Activated T-cell treated with anti-CD3 and anti-CD28 coated beads, Interleukin-2, amount 50 U/mL, for 24 hours (primary cell): ENCODE measurements around the gene COX5B.
A peak's percentile ranks its signal among the peaks of the same experiment; 100 is the strongest.
"Not testable (repeated sequence)": the region's sequence is repeated elsewhere in the genome, so short reads cannot be mapped to it uniquely, and the experiment has no call there.

ENCODE experiments used
- DNase-seq: peaks from one replicate; pipeline ENCODE4 v3.0.0-alpha.2; 2020
- H3K27ac Mint-ChIP-seq: 2 replicates; pipeline ENCODE4 v1.8.0; 2020; ENCODE audit warnings: mild to moderate bottlenecking, mixed read lengths
- H3K27me3 Mint-ChIP-seq: 2 replicates; pipeline ENCODE4 v1.8.0; 2020; ENCODE audit warnings: mixed read lengths
- H3K36me3 Mint-ChIP-seq: 2 replicates; pipeline ENCODE4 v1.8.0; 2020; ENCODE audit warnings: low read depth, mixed read lengths
- H3K4me1 Mint-ChIP-seq: 2 replicates; pipeline ENCODE4 v1.8.0; 2020; ENCODE audit warnings: low read depth, mixed read lengths
- H3K4me3 Mint-ChIP-seq: 2 replicates; pipeline ENCODE4 v1.8.0; 2020; ENCODE audit warnings: mild to moderate bottlenecking, moderate library complexity, mixed read lengths
- H3K9me3 Mint-ChIP-seq: 2 replicates; pipeline ENCODE4 v1.8.0; 2020; ENCODE audit warnings: mixed read lengths

COX5B gene

DNA sequence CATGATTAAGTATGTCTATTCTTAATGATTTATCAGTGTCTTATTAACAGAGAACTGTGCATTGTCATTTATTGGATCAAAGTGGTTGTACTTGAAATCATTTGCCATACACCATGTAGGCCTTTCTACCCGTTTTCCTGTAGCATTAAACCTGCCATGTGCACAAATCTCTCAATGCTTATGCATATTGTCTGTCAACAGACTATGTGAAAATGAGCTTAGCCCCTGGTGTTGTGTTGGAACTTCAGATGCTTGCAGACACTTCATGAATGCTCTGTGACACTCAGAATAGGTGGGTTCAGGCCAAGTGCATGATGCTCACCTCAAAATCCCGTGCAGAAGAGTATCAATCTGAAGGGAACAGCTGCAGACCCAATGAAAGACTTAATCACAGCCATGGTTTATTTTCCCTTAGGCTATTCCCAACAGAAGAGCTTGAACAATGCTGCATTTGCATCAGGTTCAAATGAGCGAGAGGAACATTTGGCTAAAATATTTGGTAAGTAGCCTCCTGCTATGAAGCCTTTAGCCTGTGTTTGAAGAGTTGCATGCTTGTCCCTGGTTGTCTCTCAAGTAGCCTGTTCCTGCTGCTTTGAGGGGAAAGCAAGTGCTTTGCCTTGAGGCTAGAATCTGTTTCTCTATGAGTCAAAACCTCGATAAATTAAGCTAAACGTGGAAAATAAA is 29.7 kb downstream of the COX5B start:
- Mint-ChIP-seq H3K27me3 (no peaks in the 10 kb centered on the region), H3K4me1 (peaks cover 42% of the 10 kb centered on the region), H3K4me3 (no peak overlapping the region), H3K27ac (no peak overlapping the region), H3K9me3 (no peaks in the 10 kb centered on the region), H3K36me3 (peaks cover 3% of the 10 kb centered on the region)
- no peak for DNase-seq

DNA sequence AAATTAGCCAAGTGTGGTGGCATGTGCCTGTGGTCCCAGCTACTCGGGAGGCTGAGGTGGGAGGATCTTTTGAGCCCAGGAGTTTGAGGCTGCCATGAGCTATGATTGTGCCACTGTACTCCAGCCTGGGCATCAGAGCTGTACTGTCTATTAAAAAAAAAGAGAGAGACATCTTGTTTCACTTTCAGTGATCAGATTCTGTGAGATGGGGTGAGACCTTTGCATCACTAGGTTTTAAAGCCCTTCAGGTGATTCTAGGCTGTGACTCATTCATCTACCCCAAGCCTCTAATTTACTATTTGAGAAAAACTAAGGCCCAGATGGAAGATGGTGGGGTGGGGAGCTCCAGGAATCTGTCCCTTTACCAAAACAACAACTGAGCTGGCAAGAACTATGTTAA is 30.8 kb downstream of the COX5B start:
- H3K4me3 Mint-ChIP-seq: no peak overlapping the region
- DNase-seq: no peak

DNA sequence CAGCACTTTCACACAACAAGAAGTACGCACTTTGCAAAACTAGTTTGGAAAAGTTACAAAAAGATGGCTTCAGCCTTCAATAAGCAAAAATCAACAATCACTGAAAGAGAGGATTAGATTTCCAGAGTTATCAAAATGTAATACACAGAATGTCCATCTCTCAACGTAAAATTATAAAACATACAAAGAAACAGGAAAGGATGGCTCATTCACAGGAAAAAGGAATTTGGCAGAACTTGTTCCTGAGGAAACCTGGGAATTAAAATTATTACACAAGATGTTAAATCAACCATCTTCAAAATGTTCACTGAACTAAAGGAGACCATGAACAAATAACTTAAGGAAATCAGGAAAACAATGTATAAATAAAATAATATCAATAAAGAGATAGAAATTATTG is 31.6 kb downstream of the COX5B start:
- Mint-ChIP-seq H3K27ac (no peak overlapping the region), H3K9me3 (no peaks in the 10 kb centered on the region), H3K4me3 (no peak overlapping the region), H3K36me3 (no peaks in the 10 kb centered on the region), H3K27me3 (no peaks in the 10 kb centered on the region), H3K4me1 (peaks cover 42% of the 10 kb centered on the region)
- DNase-seq: no peak

More for the DNA sequence above, 30.8 kb downstream of the COX5B start:
- Mint-ChIP-seq H3K36me3 (peaks cover 1% of the 10 kb centered on the region), H3K27ac (no peak overlapping the region), H3K9me3 (no peaks in the 10 kb centered on the region), H3K4me1 (peaks cover 42% of the 10 kb centered on the region), H3K27me3 (no peaks in the 10 kb centered on the region)

DNA sequence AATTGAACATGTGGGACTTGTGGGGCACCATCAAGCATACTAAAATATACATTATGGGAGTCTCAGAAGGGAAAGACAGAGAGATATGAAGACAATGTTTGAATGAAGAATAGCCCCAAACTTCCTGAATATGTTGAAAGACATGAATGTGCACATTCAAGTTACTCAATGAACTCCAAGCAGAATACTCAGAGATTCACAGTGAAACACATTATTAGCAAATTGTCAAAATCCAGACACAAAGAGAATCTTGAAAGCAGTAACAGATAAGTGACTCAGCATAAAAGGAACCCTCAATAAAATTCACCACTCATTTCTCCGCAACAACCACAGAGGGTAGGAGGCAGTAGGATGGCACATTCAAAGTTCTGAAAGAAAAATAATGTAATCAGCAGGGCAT is 32.4 kb downstream of the COX5B start:
- Mint-ChIP-seq H3K27me3 (no peaks in the 10 kb centered on the region), H3K36me3 (no peaks in the 10 kb centered on the region), H3K9me3 (no peaks in the 10 kb centered on the region), H3K4me1 (peaks cover 36% of the 10 kb centered on the region), H3K4me3 (no peak overlapping the region), H3K27ac (no peak overlapping the region)
- no peak for DNase-seq

DNA sequence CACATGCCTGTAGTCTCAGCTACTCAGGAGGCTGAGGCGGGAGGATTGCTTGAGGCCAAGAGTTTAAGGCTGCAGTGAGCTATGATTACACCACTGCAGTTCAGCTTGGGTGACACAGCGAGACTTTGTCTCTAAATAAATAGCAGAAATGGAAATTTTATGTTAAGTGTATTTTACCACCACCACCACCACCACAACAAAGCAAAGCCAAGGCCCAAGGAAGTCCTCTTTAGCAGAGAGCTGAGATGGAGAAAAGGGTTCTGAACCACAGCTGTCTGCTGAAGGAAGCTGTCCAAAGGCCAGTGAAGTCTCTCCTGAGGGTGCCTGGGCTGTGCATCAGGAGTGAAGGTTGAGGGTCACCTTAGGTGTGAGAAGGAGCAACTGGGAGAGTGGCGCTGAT is 41.4 kb downstream of the COX5B start:
- H3K4me3 Mint-ChIP-seq, H3K36me3 Mint-ChIP-seq, DNase-seq, H3K27ac Mint-ChIP-seq, H3K27me3 Mint-ChIP-seq, H3K9me3 Mint-ChIP-seq: not testable (repeated sequence)
- H3K4me1 Mint-ChIP-seq: peaks cover 19% of the 10 kb centered on the region

DNA sequence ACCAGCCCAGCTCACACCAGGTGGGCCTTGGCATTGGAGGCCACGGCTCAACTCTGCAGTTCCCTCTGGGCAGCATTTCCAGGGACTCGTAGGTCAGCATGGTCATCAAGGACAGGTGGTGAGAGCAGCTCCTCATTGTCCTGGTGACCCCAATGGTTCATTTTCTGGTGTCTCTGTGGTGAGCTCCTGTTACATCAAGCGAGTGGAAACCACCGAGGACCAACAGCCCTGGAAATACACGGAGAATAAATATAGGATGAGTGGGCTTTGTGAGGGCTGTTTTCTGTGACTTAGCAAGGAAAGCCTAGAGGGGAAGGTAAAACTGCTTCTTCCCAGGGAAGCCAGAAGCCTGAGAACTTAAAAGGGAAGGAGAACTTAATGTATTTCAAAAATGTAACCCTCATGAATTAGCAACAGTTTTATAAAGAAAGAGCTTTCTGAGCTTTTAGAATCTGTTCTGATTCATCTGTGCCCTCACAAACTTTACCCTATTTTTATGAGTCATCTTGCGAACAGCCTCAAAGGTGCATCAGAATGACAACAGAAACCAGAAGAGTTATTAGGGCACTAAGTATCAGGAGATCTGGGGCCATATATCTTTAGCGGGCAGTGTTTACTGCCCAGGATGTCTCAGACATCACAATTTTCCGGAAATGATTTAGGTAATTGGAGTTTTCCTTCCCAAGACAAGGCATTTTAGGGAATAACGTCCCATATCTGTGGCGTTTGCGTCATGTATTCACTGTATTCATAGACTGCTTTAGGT is 42.4 kb downstream of the COX5B start:
- Mint-ChIP-seq H3K36me3 (no peaks in the 10 kb centered on the region), H3K27ac (peak overlapping the region; percentile 90), H3K27me3 (no peaks in the 10 kb centered on the region), H3K4me3 (peak overlapping the region; percentile 49), H3K9me3 (no peaks in the 10 kb centered on the region), H3K4me1 (peaks cover 19% of the 10 kb centered on the region)
- DNase-seq: no peak

DNA sequence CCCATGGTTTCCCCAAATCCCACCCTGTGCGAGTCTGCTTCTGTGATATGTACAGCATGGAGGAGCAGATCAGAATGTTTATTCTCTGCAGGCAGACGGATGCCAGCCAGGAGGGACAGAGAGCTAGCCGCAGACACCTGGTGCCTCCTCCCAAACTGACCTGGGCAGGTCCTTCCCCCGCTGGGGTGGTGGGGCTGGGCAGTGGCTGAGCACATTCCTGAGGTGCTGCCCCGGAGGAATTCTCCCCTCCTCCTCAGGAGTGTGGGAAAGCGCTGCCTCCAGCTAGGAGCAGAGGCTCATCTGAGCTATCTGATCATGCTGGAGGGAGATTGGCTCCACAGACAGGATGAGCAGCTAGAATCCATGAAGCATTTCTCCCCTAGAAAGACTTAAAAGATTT is 45.3 kb downstream of the COX5B start:
- Mint-ChIP-seq H3K4me1 (peaks cover 19% of the 10 kb centered on the region), H3K4me3 (no peak overlapping the region), H3K27ac (no peak overlapping the region), H3K27me3 (no peaks in the 10 kb centered on the region), H3K9me3 (no peaks in the 10 kb centered on the region), H3K36me3 (no peaks in the 10 kb centered on the region)
- DNase-seq: no peak

DNA sequence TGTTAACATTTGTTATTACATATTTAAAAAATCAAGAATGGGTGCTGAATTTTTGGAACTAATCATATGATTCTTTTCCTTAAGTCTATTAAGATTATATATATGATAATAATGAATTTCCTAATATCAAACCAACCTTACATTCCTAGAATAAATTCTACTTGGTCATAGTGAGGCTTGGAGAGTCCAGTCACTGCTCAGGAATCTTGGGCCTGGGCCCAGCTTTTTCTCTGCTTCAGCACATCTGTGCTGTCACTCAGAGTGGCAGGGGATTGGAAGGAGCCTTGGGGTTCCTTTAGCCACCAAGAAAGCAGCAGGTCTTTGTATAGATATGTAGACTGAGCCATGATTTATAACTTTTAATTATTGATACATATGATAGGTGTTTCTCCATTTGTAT is 47.6 kb downstream of the COX5B start:
- Mint-ChIP-seq H3K36me3 (no peaks in the 10 kb centered on the region), H3K9me3 (no peaks in the 10 kb centered on the region), H3K4me3 (no peak overlapping the region), H3K27ac (no peak overlapping the region), H3K27me3 (no peaks in the 10 kb centered on the region), H3K4me1 (peaks cover 12% of the 10 kb centered on the region)
- no peak for DNase-seq

DNA sequence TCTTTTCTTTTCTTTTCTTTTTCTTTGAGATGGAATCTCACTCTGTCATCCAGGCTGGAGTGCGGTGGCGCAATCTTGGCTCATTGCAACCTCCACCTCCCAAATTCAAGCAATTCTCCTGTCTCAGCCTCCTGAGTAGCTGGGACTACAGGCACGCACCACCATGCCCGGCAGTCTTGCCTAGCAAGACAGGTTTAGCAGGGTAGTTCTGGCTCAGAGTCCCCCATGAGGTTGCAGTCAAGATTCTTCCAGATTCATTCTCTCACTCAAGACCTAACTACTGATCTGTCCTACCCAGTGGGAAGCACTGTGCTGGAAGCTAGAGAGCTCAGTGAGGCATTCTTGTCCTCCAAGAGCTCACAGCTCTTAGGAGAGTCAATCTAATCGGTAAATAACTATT is 49.9 kb downstream of the COX5B start:
- Mint-ChIP-seq H3K9me3 (no peaks in the 10 kb centered on the region), H3K27me3 (no peaks in the 10 kb centered on the region), H3K27ac (no peak overlapping the region), H3K4me1 (peaks cover 10% of the 10 kb centered on the region), H3K36me3 (no peaks in the 10 kb centered on the region), H3K4me3 (no peak overlapping the region)
- no peak for DNase-seq

DNA sequence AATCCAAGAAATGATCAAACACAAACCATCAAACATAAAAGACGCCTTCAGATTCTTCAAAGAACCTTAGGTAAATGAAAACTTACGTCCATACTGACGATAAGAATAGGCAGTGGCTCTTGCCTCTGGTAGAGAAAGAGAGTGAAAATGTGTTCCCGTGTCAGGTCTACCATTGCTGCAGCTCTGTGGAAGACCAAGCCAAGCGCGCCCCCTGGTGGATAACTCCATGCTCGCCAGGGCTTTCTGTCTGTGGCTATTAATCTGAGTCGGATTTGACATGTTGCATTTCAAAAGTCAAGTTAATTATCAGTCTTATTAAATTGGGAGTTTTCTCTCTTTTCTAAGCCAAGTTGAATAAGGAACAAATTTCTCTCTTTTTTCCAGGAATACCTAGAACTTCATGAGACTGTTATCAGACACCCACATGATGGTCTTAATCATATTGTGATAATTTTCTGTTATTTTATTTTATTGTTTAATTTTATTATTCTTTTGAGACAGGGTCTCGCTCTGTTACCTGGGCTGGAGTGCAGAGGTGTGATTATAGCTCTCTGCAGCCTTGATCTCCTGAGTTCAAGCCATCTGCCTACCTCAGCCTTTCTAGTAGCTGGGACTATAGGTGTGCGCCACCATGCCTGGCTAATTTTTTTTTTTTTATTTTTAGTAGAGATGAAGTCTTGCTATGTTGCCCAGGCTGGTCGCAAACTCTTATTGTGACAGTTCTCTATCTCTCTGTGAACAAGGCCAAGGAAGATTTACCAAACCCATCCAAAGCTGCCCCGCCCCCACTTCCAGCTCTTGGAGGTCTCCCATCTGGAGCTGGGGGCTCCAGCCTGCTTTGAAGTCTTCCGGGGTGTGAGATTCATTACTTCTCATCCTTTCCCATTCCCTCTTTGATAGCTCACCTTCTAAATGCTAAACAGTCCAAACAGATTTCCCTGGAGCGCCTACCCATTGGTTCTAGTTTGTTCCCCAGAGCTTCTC is 51.7 kb downstream of the COX5B start:
- no peaks in the 10 kb centered on the region for H3K9me3 Mint-ChIP-seq

More for the DNA sequence above, 51.7 kb downstream of the COX5B start:
- Mint-ChIP-seq H3K36me3 (no peaks in the 10 kb centered on the region), H3K27me3 (no peaks in the 10 kb centered on the region), H3K27ac (no peak overlapping the region), H3K4me1 (peaks cover 10% of the 10 kb centered on the region), H3K4me3 (no peak overlapping the region)
- peak; percentile 95 for DNase-seq
